Measurements from ENCODE around the gene RSRP1. TPM values are rescaled to one million over a fixed set of nuclear protein-coding genes. Genes with fewer than 3 reads are reported as not detected.

The RSRP1 gene
- total RNA-seq, 1 donor: 51.2 TPM

- DNase-seq (ENCODE audit: low read depth): no peak
- TF ChIP-seq CTCF (IDR thresholded peaks at IDR 0.05; ENCODE audit: insufficient read depth, low read length): no peak
- H3K4me3 ChIP-seq (ENCODE audit: low read depth, low read length): no peak overlapping the region
Measured at GRCh38 chr1:25210728-25211127, 36.5 kb downstream of the RSRP1 start.

- no peak for TF ChIP-seq CTCF (IDR thresholded peaks at IDR 0.05; ENCODE audit: insufficient read depth, low read length)
Measured at GRCh38 chr1:25209516-25209915, 37.7 kb downstream of the RSRP1 start.

GRCh38 chr1:25208561-25209222, 38.6 kb downstream of the RSRP1 start:
- no peak overlapping the region for H3K4me3 ChIP-seq (ENCODE audit: low read depth, low read length)
- no peak for TF ChIP-seq CTCF (IDR thresholded peaks at IDR 0.05; ENCODE audit: insufficient read depth, low read length)
- no peak for DNase-seq (ENCODE audit: low read depth)

More at GRCh38 chr1:25209516-25209915, 37.7 kb downstream of the RSRP1 start:
- H3K4me3 ChIP-seq (ENCODE audit: low read depth, low read length): no peak overlapping the region
- no peak for DNase-seq (ENCODE audit: low read depth)

GRCh38 chr1:25208092-25208491, 39.2 kb downstream of the RSRP1 start:
- TF ChIP-seq CTCF (IDR thresholded peaks at IDR 0.05; ENCODE audit: insufficient read depth, low read length): no peak

GRCh38 chr1:25206201-25206600, 41.1 kb downstream of the RSRP1 start:
- no peak for TF ChIP-seq CTCF (IDR thresholded peaks at IDR 0.05; ENCODE audit: insufficient read depth, low read length)
- H3K4me3 ChIP-seq (ENCODE audit: low read depth, low read length): no peak overlapping the region
- DNase-seq (ENCODE audit: low read depth): no peak

More at GRCh38 chr1:25208092-25208491, 39.2 kb downstream of the RSRP1 start:
- DNase-seq (ENCODE audit: low read depth): no peak
- no peak overlapping the region for H3K4me3 ChIP-seq (ENCODE audit: low read depth, low read length)

- H3K4me3 ChIP-seq (ENCODE audit: low read depth, low read length): no peak overlapping the region
- no peak for DNase-seq (ENCODE audit: low read depth)
- no peak for TF ChIP-seq CTCF (IDR thresholded peaks at IDR 0.05; ENCODE audit: insufficient read depth, low read length)
Measured at GRCh38 chr1:25205786-25206185, 41.5 kb downstream of the RSRP1 start.

All from fibroblast of the aortic adventitia (primary cell).